Activated CD4-positive, alpha-beta T cell treated with anti-CD3 and anti-CD28 coated beads for 48 hours (primary cell): ENCODE data around the gene TTC13.

Experiments
- DNase-seq: peaks from one replicate; pipeline ENCODE4 v3.0.0-alpha.2; 2020

The TTC13 gene

DNA sequence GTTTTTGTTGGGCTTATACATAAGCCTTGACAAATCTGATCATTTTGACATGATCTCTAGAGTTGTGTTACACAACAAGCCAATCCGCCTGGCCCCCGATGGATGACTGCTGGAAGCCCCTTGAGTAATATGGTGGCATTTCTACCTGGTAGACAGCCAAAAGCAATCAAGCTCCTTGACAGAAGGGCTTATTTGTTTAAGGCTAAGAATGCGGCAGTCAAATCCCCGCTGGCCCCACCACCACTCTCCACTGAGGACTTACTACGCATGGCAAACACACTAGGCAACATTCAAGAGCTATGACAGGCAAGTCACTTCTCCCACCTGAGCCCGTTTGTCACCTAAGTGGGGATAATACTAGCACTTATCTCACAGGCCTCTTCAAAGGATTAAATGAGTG is 77.0 kb downstream of the TTC13 start:
- DNase-seq, result no peak

DNA sequence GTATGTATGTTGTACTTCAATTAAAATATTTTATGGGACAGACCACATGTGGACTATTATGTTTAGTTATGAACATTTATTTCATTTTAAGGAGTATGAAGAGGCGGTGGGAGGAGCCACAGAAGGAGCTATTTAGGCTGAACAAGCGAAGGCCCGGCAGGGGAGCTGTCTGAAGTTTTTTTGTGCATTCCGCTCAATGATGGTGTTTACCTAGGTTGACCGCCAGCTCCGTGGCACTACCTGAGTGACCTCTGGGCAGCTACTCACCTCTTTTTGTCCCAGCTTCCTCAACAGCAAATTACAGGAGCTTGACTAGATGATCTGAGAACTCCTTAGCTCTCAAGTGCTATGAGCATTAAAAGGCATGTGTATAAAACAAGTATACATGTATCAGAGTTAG is 77.7 kb downstream of the TTC13 start:
- DNase-seq, result no peak

DNA sequence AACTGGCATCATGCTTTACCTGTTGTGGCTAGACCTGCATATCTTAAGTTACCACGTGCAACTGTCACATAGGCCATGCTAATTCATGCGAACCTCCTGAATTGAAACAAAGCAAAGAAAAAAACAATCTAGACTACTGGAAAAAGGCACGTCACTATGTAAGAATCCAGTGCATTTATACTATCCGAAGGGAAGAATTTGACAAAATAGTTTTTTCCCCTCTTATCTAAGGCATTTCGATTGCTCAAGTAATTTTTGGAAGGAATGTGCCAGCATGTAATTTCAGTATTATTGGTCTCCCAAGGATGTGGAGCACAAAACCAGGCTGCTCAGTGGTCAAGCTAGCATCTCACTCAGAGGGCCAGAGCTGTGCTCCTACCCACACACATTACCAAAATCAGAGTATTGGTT is 78.8 kb downstream of the TTC13 start:
- no peak for DNase-seq

DNA sequence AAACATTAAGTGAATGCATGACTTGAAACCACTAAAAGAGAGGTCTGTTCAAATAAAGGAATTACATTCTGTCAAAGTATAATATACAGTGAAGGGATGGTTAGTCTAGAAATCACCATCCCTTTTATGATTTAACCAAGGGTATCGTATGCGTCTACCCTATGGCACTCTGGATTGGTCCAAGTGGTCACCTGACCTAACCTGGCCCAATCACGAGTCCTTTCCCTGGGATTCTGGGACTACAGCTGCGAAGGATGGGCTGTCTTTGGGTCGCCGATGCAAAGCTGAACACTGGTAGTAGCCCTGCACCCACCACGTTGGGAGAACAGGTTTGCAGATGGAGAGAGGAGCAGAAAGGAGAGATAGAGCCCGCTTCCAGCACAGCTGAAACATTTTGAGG is 79.9 kb downstream of the TTC13 start:
- DNase-seq, result no peak

DNA sequence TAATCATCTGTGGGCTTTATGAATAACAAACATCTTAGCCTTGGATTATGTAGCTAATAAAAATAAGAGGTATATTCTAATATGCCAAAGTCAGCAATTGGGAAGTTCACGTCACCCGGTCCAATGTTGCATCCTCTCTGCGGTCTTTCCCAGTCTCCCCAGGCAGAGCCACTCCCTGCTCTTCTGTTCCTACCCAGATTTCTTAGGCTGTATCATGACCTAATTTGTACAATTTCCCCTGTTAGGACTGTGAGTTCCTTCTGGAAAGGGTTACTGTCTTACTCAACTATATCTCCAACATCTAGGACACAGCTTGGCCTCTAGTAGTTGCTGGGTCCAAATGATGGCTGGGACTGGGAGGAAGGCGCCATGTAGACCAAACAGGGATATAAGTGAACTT is 80.5 kb downstream of the TTC13 start:
- no peak for DNase-seq

DNA sequence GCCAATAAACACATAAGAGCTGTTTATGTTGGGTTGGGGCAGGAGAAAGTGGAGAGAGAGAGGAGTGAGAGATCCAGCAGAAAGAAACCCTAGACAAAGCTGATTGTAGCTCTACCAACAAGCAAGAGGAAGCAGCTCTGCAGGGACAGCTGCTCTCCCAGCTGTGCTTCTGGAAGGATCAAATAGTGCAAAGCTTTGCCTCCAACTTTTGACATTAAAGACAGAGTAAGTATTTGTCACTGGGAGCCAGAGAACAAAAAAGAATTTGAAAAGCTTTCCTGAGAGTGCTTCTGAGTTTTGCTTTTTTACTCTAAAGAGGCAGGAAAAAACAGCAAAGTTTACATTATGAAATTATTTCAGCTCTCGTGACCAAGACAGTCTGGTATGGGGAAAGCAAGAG is 81.9 kb downstream of the TTC13 start:
- no peak for DNase-seq

DNA sequence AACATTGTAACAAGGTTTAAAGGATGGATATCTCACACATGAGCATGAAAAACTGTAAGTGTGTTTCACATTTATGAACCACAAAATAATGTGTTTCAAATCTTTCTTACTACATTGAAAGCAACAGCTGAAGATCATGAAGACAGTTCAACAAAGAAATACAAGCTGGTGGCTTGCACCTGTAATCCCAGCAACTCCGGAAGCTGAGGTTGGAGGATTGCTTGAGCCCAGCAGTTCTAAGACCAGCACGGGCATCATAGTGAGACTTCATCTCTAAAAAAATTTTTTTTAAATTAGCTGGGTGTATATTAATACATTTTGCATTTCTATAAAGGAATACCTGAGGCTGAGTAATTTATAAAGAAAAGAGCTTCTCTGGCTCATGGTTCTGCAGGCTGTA is 83.2 kb downstream of the TTC13 start:
- no peak for DNase-seq

DNA sequence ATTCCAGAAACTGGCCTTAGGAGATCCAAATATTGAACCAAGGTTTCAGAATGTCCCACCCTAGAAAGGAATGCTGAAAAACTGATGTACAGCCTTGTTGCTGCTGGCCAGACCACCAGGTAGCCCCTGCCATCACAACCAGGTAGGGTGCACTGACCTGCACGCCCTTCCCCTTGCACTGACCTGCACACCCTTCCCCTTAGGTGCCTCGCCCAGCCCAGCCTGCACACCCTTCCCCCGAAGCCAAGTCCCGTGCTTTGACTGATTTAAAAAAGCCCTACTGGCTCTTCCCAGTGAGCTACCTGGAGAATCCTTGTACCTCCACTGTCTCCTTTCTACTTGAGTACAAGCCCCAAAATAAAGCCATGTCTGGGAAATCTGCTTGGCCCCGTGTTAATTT is 84.0 kb downstream of the TTC13 start:
- DNase-seq, result no peak

DNA sequence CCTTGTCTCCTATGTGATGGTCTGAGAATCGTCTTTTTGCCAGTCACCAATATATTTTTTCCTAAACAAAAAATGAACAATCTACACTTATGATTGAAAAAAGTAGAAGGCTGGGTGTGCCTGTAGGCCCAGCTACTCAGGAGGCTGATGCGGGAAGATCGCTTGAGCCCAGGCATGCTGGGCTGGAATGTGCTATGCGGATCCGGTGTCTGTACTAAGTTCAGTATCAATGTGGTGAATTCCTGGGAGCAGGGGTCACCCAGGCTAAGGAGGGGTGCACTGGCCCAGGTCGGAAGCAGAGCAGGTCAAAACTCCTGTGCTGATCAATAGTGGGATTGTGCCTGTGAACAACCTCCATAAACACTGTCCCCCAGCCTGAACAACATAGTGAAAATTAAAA is 84.6 kb downstream of the TTC13 start:
- DNase-seq, result no peak

DNA sequence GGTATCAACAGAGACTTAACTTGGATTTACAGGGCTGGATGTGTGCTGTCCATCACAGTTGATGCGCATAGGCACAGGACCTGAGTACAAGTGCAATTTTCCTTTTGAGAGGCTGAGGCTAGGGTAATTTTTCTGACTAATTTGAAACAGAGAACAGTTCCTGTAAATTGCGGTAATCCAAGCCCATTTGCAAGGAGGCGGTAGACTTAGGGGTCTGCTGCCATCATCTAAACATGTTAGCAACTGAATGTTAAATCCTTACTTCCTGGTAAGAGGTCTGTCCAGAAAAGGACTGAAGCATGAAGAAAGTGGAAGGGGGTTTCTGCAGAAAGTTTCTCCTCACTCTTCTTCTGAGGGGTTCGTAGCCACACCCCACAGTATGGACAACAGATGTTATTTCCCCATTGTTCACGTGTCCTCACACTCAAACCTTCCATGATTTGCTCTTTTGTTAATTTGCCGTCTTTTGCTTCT is 86.6 kb downstream of the TTC13 start:
- no peak for DNase-seq

DNA sequence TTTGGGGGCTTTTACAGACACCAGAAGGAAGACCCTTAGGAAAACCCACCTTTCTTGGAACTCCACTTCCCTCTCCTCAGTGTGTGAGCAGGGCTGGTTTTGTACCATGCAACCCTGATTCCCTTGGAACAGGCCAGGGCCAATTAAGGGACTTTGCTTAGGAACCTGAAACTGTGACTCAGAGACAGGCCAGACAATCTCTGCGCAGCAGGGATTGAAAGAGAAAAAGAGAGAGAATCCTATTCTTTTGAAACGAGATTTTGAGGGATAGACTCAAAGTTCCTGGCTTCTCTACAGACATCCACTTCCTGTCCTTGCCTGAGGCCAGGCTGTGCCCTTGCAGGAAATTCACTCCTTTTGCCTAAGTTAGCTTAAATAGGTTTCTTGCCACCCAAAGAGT is 87.2 kb downstream of the TTC13 start:
- DNase-seq, result no peak

DNA sequence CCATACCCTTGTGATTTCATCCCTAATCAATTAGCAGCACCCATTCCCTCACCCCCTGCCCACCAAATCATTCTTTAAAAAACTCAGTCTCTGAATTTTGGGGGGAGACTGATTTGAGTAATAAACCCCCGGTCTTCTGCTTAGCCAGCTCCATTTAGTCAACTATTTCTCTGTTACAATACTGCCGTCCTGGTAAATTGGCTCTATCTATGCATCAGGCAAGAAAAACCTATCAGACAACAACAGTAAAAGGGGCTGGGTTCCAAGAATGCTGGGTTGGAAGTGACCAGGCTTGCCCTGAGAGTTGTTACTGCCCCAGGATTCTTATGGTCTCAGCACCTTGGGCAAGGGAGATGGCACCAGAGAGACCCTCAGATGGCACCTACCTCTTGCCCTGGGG is 94.0 kb downstream of the TTC13 start:
- no peak for DNase-seq

DNA sequence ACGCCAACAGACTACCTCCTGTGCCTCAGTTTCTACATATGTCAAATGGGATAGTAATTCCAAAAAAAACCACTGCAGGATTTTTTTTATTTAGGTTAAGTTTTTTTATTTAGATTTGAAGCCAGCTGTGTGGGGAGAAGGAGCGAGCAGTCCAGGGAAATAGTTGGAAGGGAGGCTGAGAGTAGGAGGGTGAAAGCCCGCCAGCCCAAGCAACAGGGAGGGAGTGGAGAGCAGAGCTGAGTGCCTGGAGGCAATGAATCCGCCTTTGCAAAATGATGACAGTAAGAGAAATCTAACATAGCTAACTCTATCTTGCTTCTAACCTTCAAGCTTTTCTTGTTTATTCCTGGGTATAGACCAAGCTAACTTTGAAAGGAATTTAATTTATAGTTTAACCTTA is 94.7 kb downstream of the TTC13 start:
- no peak for DNase-seq

DNA sequence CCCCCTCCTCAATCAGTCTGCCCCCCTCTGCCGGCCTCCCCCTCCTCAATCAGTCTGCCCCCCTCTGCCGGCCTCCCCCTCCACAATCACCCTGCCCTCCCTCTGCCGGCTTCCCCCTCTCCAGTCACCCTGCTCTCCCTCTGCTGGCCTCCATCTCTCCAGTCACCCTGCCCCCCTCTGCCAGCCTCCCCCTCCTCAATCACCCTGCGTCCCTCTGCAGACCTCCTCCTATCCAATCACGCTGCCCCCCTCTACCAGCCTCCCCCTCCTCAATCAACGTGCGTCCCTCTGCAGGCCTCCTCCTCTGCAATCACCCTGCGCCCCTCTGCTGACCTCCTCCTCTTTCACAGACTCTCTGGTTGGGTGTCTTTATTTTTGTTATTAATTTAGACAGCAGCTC is 98.9 kb downstream of the TTC13 start:
- no peak for DNase-seq

DNA sequence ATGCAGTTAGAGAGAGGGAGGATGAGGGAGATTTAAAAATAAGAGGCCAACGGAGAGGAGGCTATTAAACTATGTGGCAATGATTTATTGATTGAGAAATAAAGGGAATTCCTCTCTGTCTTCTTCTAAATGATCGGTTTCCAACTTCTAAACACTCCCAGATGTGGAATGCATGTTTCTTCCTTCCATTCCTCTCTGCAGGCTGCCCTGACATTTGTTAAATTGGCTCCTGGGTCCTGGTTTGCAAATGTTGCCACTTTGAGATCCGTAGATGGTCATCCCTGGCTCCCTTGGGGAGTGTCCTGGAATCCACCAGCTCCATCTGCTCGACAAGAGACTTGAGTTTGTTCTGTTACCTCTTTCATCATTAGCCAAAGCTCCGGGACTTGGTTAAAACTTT is 100.1 kb downstream of the TTC13 start:
- no peak for DNase-seq

DNA sequence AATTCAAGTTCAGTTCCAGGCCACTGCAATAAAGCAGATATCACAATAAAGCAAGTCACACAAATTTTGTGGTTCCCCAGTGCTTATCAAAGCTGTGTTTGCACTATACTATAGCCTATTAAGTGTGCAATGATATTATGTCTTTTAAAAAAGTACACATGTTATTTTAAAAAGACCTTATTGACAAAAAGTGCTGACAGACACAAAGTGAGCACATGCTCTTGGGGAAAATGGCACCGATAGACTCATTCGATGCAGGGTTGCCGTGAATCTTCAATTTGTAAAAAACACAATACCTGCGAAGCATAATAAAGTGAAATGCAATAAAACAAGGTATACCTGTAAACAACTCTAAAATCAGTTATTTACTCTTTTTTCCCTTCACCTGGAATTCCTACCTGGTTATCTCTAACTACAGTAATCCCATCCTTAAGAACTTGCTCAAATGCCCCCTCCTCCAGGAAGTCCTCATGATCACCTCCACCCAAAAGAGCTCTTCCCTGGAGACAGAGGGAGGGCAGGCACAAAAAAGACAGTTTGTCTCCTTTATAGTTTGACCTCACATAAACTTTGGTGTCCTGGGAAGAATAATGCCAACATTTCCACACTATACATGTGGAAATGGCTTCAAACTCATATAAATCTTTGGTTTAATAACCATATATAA is 100.6 kb downstream of the TTC13 start:
- DNase-seq, result no peak

DNA sequence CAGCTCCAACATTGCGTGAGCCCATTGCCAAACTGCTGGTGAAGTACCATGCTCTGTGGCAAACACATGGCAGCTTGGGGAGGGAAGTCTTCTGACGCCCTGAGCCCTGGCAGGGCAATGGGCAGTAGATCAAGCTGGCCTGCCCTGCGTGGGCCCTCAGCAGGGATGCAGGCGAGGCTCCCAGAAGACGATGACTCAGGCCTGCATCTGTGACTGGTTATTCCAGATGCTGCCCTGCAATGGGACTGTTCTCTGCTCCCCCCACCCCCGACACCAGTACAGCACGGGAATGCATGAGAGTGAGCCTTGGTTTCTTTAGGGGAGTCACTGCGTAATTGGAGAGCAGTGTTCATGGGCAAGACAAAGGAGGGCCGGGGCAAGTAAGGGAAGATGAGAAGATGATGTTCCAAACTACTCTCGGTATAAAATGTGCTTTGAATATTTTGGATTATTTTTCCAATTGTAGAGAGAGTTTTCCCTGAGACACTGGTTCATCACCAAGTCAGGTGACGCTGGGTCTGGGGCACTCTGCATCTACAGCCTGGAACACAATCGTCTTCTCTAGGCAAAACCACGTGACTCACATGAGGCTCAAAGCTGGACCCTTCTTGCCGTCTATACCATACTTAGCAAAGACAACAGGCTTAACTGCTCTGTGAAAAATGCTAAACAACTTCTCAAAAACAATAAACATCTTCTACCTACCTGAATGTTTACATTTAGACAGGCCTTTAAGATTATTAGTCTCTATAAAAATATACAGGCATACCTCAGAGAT is 101.3 kb downstream of the TTC13 start:
- DNase-seq, result no peak

DNA sequence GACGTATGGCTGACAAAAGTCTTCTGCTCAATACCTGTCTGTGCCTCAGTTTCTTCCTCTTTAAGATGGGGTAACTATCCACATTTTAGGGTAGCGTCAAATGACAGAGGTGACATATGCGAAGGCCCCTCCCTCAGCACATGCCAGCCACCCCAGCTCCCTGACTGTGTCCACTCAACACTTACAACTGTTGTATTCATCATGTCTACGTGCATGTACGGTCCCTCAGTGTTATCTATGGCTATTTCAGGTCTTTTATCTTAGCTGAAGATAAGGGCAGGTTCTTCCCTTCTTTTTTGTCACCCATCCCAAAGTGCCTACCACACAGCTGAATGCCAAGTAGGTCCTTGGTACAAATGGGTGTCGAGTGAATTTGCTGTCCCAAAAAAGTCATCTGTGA is 102.0 kb downstream of the TTC13 start:
- no peak for DNase-seq

DNA sequence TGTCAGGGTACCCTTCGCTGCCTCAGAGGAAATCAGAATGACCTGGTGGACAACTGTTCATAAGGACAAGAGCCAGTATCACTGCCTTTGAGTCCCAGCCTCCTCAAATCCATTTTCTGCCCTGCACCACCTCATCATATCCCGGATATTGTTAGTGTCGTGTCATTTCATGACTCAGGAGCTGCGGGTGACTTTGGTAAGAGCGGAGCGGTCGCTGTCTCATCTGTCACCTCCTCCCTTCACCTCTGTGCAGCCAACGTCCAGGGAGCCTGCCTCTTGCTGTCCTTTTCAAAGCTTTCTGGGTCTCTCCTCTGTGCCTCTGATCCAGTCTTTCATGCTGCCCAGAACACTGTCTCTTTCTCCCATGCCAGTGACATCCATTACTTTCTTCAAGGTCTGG is 103.3 kb downstream of the TTC13 start:
- DNase-seq, result no peak

DNA sequence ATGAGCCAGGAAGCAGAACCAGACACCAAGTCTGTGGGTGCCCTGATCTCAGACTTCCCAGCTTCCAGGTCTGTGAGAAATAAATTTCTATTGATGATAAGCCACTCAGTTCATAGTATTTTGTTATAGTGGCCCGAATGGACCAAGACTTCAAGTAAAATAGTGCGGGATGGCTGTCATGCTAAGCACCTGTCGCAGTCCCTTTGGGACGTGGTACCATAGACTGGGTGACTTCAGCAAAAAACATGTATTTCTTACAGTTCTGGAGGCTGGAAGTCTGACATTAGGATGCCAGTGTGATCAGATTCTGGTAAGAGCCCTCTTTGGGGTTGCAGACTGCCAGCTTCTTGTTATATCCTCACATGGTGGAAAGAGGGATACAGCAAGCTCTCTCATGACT is 107.7 kb downstream of the TTC13 start:
- DNase-seq, result no peak

DNA sequence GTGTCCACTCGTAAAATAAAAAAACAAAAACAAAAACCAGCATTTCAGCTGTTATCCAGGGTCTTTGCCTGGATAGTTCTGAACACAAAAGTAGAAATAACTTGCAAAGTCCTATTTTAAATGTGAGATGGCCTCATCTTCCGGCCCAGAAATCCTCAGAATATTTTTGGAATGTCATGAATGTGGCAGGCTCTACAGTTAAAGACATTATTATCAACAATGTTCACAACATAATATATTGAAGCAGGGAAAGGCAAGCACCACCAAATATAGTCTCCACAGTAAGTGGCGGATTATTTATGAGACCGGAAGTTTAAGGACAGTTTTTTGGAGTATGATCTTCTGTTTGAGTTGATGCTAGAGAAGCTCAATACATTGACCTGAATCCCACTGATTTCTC is 109.2 kb downstream of the TTC13 start:
- no peak for DNase-seq

DNA sequence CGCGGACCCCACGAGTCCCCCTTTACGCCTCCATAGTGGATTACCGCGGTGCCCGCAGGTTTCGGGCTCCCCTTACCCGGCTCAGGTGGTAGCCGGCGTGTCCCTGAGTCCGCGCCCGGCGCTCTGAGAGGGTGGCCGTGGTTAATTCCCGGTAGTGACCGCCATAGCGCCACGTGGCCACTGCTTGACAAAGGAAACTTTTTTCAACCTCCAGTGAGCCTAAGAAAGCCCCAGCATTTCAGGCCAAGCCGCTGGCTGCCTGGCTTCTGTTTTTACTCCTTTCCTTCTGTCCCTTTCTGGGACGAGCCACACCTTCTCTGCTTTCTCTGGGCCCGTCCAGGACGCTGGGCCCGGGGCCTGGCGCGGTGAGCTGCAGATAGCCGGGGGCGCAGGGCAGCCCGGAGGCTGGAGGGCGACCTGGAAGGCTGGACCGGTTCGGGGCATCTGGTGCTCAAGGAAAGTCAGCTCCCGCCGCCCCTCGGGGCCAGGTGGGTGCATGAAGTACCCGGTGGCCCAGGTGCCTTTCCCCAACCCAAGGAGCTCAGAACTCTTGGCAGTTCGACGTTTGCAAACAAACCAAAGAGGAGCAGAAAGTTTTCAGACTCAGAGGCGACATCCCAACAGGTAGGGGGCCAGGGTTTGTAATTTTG is 109.8 kb downstream of the TTC13 start:
- DNase-seq, result peak; percentile 37

DNA sequence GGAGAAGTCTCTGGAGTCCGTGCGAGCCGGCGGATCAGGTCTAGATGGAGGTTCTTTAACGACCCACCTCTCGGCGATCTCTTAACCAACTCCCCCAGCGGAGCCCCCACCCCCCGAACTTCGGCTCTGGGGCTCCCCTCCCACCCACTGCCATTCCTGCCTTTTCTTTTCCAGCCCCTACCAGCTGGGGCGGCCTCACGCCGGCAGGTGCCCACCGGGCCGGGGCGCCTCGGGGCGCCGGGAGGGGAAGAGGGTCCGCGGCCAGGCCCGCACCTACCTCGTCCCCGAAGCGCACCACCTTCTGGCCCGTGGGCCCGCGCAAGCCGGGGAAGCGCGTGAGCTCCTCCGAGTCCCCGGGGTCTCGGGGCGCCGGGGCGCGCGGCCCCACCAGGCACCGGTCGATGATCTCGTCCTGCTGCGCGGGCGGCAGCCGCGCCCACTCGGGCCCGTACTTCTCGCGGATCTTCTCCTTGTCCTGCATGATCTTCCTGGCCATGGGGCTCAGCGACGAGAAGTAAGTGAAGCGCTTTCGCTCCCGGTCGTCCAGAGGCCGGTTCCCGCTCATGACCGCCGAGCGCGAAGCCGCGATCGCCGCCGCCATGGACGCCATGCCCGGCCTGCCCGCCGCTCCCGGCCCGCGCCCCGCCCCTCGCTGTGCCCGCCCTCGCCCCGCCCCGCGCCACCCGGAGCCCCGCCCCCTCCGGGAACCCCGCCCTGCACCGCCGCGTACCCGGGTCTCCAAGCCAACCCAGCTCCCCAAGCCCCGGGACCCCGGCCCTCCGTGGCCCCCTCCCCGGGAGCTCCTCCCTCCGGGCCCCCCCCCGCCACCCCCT is 110.5 kb downstream of the TTC13 start, which contains the start of gene C1orf198:
TSS of gene C1orf198 (minus strand) at position 619 of the 833 bp plus-strand sequence. CDS start at position 610, 9 bp downstream.
- DNase-seq, result peak; percentile 77
